Neural progenitor cell (in vitro differentiated cells): ENCODE results near the gene ZNF331. TPM values are rescaled to one million over a fixed set of nuclear protein-coding genes. Genes with fewer than 3 reads are reported as not detected.

Experiments
- DNase-seq: peaks from one replicate; pipeline ENCODE4 v3.0.0-alpha.2; 2016; ENCODE audit warnings: low spot score
- H2AFZ ChIP-seq: fragments of 200-600 bp; sonication (generic); replicated peaks from 2 replicates; pipeline ENCODE4 v1.6.1; 2016; ENCODE audit warnings: antibody characterized with exemption
- H3F3A ChIP-seq: fragments of 200-600 bp; sonication (generic); 2 replicates; pipeline ENCODE4 v1.6.1; 2016; ENCODE audit warnings: antibody characterized with exemption, low read depth
- H3K27ac ChIP-seq: fragments of 200-600 bp; sonication (generic); 2 replicates; pipeline ENCODE4 v1.5.1; 2016; ENCODE audit warnings: mild to moderate bottlenecking
- H3K27me3 ChIP-seq: fragments of 200-600 bp; sonication (generic); 2 replicates; pipeline ENCODE4 v1.6.1; 2016; ENCODE audit warnings: mild to moderate bottlenecking, moderate library complexity
- H3K36me3 ChIP-seq: fragments of 200-600 bp; sonication (generic); 2 replicates; pipeline ENCODE4 v1.5.1; 2016
- H3K4me1 ChIP-seq: fragments of 200-600 bp; sonication (generic); 2 replicates; pipeline ENCODE4 v1.6.1; 2016; ENCODE audit warnings: mixed run types
- H3K4me2 ChIP-seq: fragments of 200-600 bp; sonication (generic); 2 replicates; pipeline ENCODE4 v1.6.1; 2016
- H3K4me3 ChIP-seq: fragments of 200-600 bp; sonication (generic); 2 replicates; pipeline ENCODE4 v1.5.1; 2016
- H3K79me2 ChIP-seq: fragments of 200-600 bp; sonication (generic); 2 replicates; pipeline ENCODE4 v1.6.1; 2016; ENCODE audit warnings: low read depth
- H3K9ac ChIP-seq: fragments of 200-600 bp; sonication (generic); 2 replicates; pipeline ENCODE4 v1.6.1; 2016
- H3K9me3 ChIP-seq: fragments of 200-600 bp; sonication (generic); 2 replicates; pipeline ENCODE4 v1.5.1; 2016; ENCODE audit warnings: low read depth
- H4K20me1 ChIP-seq: fragments of 200-600 bp; sonication (generic); 2 replicates; pipeline ENCODE4 v1.6.1; 2016; ENCODE audit warnings: low read depth
- H3K27ac Mint-ChIP-seq: 3 replicates; pipeline ENCODE4 v1.8.0; 2021; ENCODE audit warnings: mixed read lengths
- H3K27me3 Mint-ChIP-seq: 2 replicates; pipeline ENCODE4 v1.8.0; 2022; ENCODE audit warnings: low read depth, mild to moderate bottlenecking, inconsistent platforms, moderate library complexity, mixed read lengths; ENCODE audit not compliant: insufficient read depth
- H3K36me3 Mint-ChIP-seq: 3 replicates; pipeline ENCODE4 v1.8.0; 2021; ENCODE audit warnings: mixed read lengths
- H3K4me1 Mint-ChIP-seq: 3 replicates; pipeline ENCODE4 v1.8.0; 2021; ENCODE audit warnings: mixed read lengths
- H3K4me3 Mint-ChIP-seq: 3 replicates; pipeline ENCODE4 v1.8.0; 2021; ENCODE audit warnings: mild to moderate bottlenecking, moderate library complexity, mixed read lengths
- H3K9me3 Mint-ChIP-seq: 3 replicates; pipeline ENCODE4 v1.8.0; 2020; ENCODE audit warnings: mixed read lengths
- CTCF ChIP-seq: fragments of 200-600 bp; sonication (generic); IDR thresholded peaks from 2 replicates; pipeline ENCODE4 v1.5.1; 2017; ENCODE audit warnings: antibody characterized with exemption, mild to moderate bottlenecking
- EZH2 ChIP-seq: fragments of 200-600 bp; sonication (generic); IDR thresholded peaks from 2 replicates; pipeline ENCODE4 v1.6.1; 2017; ENCODE audit warnings: antibody characterized with exemption, mild to moderate bottlenecking, moderate library complexity
- EZH2phosphoT487 ChIP-seq: fragments of 200-600 bp; sonication (generic); IDR thresholded peaks from 2 replicates; pipeline ENCODE4 v1.6.1; 2017; ENCODE audit warnings: antibody characterized with exemption
- total RNA-seq: library from RNA; depleted of rRNA; stranded (reverse); fragments of >200 nt; gene quantifications from 2 replicates; pipeline ENCODE4 v1.2.3, GENCODE V29; 2015; ENCODE audit warnings: low replicate concordance

ZNF331 gene
- total RNA-seq, 1 donor from 2014 or later: 68.5 TPM

- Histone ChIP-seq H4K20me1 (no peaks in the 10 kb centered on the region), H3K4me1 (peaks cover 9% of the 10 kb centered on the region), H3K9me3 (no peaks in the 10 kb centered on the region), H3K27ac (no peak overlapping the region), H3K9ac (no peak overlapping the region), H3K27me3 (no peaks in the 10 kb centered on the region), H2AFZ (no peak overlapping the region), H3F3A (peaks cover 7% of the 10 kb centered on the region), H3K4me3 (no peak overlapping the region), H3K79me2 (peaks cover 22% of the 10 kb centered on the region), H3K36me3 (no peaks in the 10 kb centered on the region), H3K4me2 (no peak overlapping the region)
- H3K9me3 Mint-ChIP-seq: peaks cover 8% of the 10 kb centered on the region
- DNase-seq: no peak
- no peak overlapping the region for H3K4me3 Mint-ChIP-seq
- peaks cover 16% of the 10 kb centered on the region for H3K4me1 Mint-ChIP-seq
- H3K27ac Mint-ChIP-seq: no peak overlapping the region
- peaks cover 3% of the 10 kb centered on the region for H3K27me3 Mint-ChIP-seq
- H3K36me3 Mint-ChIP-seq: peaks cover 12% of the 10 kb centered on the region
- TF ChIP-seq CTCF (no peak), EZH2phosphoT487 (no peak), EZH2 (no peak)
These were observed 19.8 kb upstream of the ZNF331 start for GRCh38 chr19:53518121-53518520.

DNA sequence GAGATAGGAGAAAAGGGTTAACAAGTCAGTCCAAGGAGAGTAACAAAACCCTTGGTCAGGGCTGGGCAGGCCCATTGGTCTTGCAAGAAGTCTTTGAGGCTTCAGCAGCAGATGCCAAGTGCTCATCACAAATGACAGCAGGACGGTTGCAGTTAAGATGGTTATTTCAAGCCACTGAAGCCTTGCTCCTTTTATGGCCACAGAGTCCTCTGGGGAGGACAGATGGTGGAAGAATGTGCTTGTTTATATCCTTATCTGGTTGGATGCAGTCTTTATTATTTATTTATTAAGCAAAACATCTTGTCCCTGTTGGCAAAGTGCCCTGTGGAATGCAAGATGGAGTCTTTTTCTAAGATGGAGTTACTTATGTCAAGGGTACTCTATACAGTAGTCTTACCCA, 19.2 kb upstream of the ZNF331 start:
- H3K27me3 Mint-ChIP-seq: peaks cover 3% of the 10 kb centered on the region
- DNase-seq: no peak
- no peak overlapping the region for H3K4me3 ChIP-seq
- no peaks in the 10 kb centered on the region for H3K27me3 ChIP-seq
- H3K4me1 ChIP-seq: peaks cover 9% of the 10 kb centered on the region
- H3K27ac ChIP-seq: no peak overlapping the region
- TF ChIP-seq EZH2 (no peak), EZH2phosphoT487 (no peak), CTCF (no peak)
- H3K9ac ChIP-seq: no peak overlapping the region
- no peaks in the 10 kb centered on the region for H4K20me1 ChIP-seq
- H3K36me3 ChIP-seq: peaks cover 5% of the 10 kb centered on the region
- H3K36me3 Mint-ChIP-seq: peaks cover 18% of the 10 kb centered on the region
- H3K4me3 Mint-ChIP-seq: peak overlapping the region; percentile 20
- H3K9me3 Mint-ChIP-seq: peaks cover 11% of the 10 kb centered on the region
- H2AFZ ChIP-seq: no peak overlapping the region
- H3F3A ChIP-seq: peaks cover 7% of the 10 kb centered on the region
- H3K27ac Mint-ChIP-seq: no peak overlapping the region
- H3K79me2 ChIP-seq: peaks cover 28% of the 10 kb centered on the region
- H3K4me1 Mint-ChIP-seq: peaks cover 16% of the 10 kb centered on the region
- no peak overlapping the region for H3K4me2 ChIP-seq
- H3K9me3 ChIP-seq: no peaks in the 10 kb centered on the region

DNA sequence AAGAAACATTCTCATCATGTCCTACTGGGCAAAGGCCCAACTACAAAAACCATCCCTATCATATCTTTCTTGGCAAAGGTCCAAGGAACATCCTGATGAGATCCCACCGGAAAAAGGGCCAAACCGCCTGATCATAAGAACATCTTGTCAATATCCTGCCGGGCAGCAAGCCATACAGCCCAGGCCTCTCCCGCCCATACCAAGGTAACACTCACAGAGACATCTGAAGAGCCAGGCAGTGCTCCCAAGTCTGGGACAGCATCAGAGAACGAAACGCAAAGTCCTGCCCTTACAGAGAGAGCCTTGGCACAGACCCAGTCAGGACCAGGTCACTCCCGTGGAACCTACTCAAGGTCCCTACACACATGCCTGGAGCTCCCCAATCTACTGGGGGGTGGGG, 18.5 kb upstream of the ZNF331 start:
- H3K9me3 Mint-ChIP-seq: peaks cover 16% of the 10 kb centered on the region
- Histone ChIP-seq H3K9me3 (no peaks in the 10 kb centered on the region), H3K4me2 (no peak overlapping the region), H3K27ac (no peak overlapping the region), H3K4me3 (no peak overlapping the region), H3K27me3 (no peaks in the 10 kb centered on the region), H3F3A (peaks cover 7% of the 10 kb centered on the region), H3K4me1 (peaks cover 9% of the 10 kb centered on the region), H4K20me1 (no peaks in the 10 kb centered on the region), H3K9ac (no peak overlapping the region), H3K36me3 (peaks cover 9% of the 10 kb centered on the region), H3K79me2 (peaks cover 33% of the 10 kb centered on the region), H2AFZ (no peak overlapping the region)
- peak overlapping the region; percentile 27 for H3K4me3 Mint-ChIP-seq
- TF ChIP-seq EZH2phosphoT487 (no peak), CTCF (no peak), EZH2 (no peak)
- no peak for DNase-seq
- peaks cover 3% of the 10 kb centered on the region for H3K27me3 Mint-ChIP-seq
- H3K36me3 Mint-ChIP-seq: peaks cover 23% of the 10 kb centered on the region
- H3K27ac Mint-ChIP-seq: no peak overlapping the region
- H3K4me1 Mint-ChIP-seq: peaks cover 16% of the 10 kb centered on the region
